CD8-positive, alpha-beta memory T cell (primary cell): ENCODE results near the gene UNC119. TPM values are rescaled to one million over a fixed set of nuclear protein-coding genes. Genes with fewer than 3 reads are reported as not detected.

ENCODE experiments used
- CTCF ChIA-PET: fragments of 350-600 bp; sonication (Branson Sonifier 250); formaldehyde crosslinking; loops from one replicate; lab custom pipeline; 2021; ENCODE audit warnings: antibody characterized with exemption; lab: Charles Lee
- POLR2A ChIA-PET: fragments of 350-600 bp; sonication (Branson Sonifier 250); formaldehyde crosslinking; loops from one replicate; lab custom pipeline; 2021; ENCODE audit warnings: antibody characterized with exemption; lab: Charles Lee
- DNase-seq, 5 donors: peaks; one replicate each; pipeline versions ENCODE4 v3.0.0 to v3.0.0-alpha.2; 2020 to 2022; ENCODE audit warnings: mixed read lengths in 1 of 5
- H3K27ac ChIP-seq: one replicate; pipeline ENCODE4 v1.7.0; 2013; ENCODE audit warnings: low read depth, mild to moderate bottlenecking, low read length, moderate library complexity
- H3K27me3 ChIP-seq: 2 replicates; pipeline ENCODE4 v1.7.0; 2013; ENCODE audit warnings: low read length, mild to moderate bottlenecking; ENCODE audit not compliant: insufficient read depth, poor library complexity, severe bottlenecking
- H3K36me3 ChIP-seq: 2 replicates; pipeline ENCODE4 v1.7.0; 2013; ENCODE audit warnings: mild to moderate bottlenecking, low read length, moderate library complexity; ENCODE audit not compliant: insufficient read depth
- H3K4me1 ChIP-seq: 2 replicates; pipeline ENCODE4 v1.7.0; 2013; ENCODE audit warnings: mild to moderate bottlenecking, low read length, moderate library complexity; ENCODE audit not compliant: insufficient read depth
- H3K4me3 ChIP-seq: 2 replicates; pipeline ENCODE4 v1.7.0; 2013; ENCODE audit warnings: mild to moderate bottlenecking, low read length
- H3K9me3 ChIP-seq: 2 replicates; pipeline ENCODE4 v1.7.0; 2013; ENCODE audit warnings: mild to moderate bottlenecking, low read length
- H3K27ac Mint-ChIP-seq, 8 donors: one replicate each; pipeline ENCODE4 v1.8.0; 2020 to 2021; ENCODE audit warnings: mixed read lengths in 8 of 8, mild to moderate bottlenecking in 6 of 8, inconsistent platforms in 3 of 8, moderate library complexity in 3 of 8
- H3K27me3 Mint-ChIP-seq, 2 donors: one replicate each; pipeline ENCODE4 v1.8.0; 2020 to 2021; ENCODE audit warnings: mixed read lengths in 2 of 2, mild to moderate bottlenecking in 1 of 2, moderate library complexity in 1 of 2
- H3K36me3 Mint-ChIP-seq, 3 donors: one replicate each; pipeline ENCODE4 v1.8.0; 2020 to 2021; ENCODE audit warnings: mixed read lengths in 3 of 3, inconsistent platforms in 1 of 3, mild to moderate bottlenecking in 1 of 3
- H3K4me1 Mint-ChIP-seq, 3 donors: one replicate each; pipeline ENCODE4 v1.8.0; 2020 to 2021; ENCODE audit warnings: mixed read lengths in 3 of 3, inconsistent platforms in 1 of 3, mild to moderate bottlenecking in 1 of 3
- H3K4me3 Mint-ChIP-seq, 7 donors: one replicate each; pipeline ENCODE4 v1.8.0; 2020 to 2021; ENCODE audit warnings: mixed read lengths in 7 of 7, mild to moderate bottlenecking in 6 of 7, moderate library complexity in 4 of 7, inconsistent platforms in 2 of 7
- H3K9me3 Mint-ChIP-seq, 5 donors: one replicate each; pipeline ENCODE4 v1.8.0; 2020 to 2022; ENCODE audit warnings: mixed read lengths in 5 of 5, mild to moderate bottlenecking in 3 of 5, moderate library complexity in 2 of 5, inconsistent platforms in 1 of 5
- polyA plus RNA-seq: library from polyadenylated mRNA; unstranded; fragments of 300-500 nt; fragmentation: Illumina TruSeq; gene quantifications from one replicate; pipeline ENCODE4 v1.2.3, GENCODE V29; 2021
- total RNA-seq, 2 experiments: library from RNA; stranded (reverse); gene quantifications; one replicate each; pipeline ENCODE4 v1.2.3, GENCODE V29; 2021

The UNC119 gene
- total RNA-seq (10 to 100 TPM; 28.9 to 29.1 TPM), polyA plus RNA-seq (21.9 TPM)

DNA sequence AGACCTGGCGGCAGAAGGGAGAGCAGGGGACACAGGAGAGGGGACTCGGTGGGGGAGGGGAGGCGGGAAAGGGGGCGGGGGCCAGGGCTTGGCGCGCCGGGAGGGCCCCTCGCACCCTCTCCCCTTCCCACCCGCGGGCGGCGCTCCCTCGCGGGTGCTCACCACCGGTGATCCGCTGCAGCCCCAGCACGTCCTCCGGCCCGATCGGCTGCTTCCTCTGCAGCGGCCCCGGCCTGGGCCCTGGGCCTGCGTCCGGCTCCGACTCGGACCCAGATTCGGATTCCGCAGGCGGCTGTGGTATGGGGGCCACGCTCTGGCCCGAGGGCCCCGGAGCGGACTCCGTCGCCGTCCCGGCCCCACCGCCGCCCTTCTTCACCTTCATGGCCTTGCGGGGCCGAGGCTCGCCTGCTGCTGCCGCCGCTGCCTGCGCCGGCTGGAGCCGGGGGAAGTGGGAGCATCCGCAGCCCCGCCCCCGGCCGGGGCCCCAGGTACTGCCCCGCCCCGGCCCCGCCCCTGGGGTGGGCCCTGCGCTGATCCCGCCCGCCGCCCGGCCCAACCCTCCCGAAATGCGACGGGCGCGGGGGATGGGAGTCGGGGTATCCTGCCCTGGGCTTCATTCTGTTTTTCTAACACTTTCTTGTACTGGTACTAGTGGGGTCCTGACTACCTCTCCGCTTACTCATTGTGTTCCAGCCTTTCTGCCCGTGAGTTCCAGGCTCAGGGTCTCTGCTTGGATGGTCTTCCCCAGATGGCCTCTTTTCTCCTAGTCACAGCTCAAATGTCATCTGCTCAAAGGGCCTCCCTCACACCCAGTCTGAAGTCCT, at the start of gene UNC119:
TSS of gene UNC119 (minus strand) at position 449 of the 824 bp plus-strand sequence. CDS start at position 382, 67 bp downstream.
- Mint-ChIP-seq H3K4me1 (peaks cover 47 to 54% (median 51%) of the 10 kb centered on the region in 3 donors), H3K27me3 (no peaks in the 10 kb centered on the region), H3K36me3 (peaks cover 7 to 51% (median 26%) of the 10 kb centered on the region in 3 donors), H3K9me3 (no peaks in the 10 kb centered on the region), H3K27ac (peak within 1 kb of the TSS; percentile 87 to 98 (median 94)), H3K4me3 (peak within 1 kb of the TSS; percentile 88 to 94 (median 92))
- ChIA-PET CTCF (interaction anchor here (0.9 to 3.4 kb wide), 2 partner anchors 19 to 593 kb away, joined by 3 to 13 read pairs; partner anchors contain the start of gene PIGS), POLR2A (interaction anchor here (0.6 kb wide), 1 partner anchor 48 kb away, joined by 4 read pairs; no protein-coding TSS in a partner anchor)
- no peaks in the 10 kb centered on the region for H3K9me3 ChIP-seq
- peak; percentile 72 to 82 (median 75) for DNase-seq
- H3K36me3 ChIP-seq: peaks cover 34% of the 10 kb centered on the region
- H3K4me1 ChIP-seq: peaks cover 44% of the 10 kb centered on the region
- no peaks in the 10 kb centered on the region for H3K27me3 ChIP-seq
- peak within 1 kb of the TSS; percentile 54 for H3K4me3 ChIP-seq
- peak within 1 kb of the TSS; percentile 36 for H3K27ac ChIP-seq

DNA sequence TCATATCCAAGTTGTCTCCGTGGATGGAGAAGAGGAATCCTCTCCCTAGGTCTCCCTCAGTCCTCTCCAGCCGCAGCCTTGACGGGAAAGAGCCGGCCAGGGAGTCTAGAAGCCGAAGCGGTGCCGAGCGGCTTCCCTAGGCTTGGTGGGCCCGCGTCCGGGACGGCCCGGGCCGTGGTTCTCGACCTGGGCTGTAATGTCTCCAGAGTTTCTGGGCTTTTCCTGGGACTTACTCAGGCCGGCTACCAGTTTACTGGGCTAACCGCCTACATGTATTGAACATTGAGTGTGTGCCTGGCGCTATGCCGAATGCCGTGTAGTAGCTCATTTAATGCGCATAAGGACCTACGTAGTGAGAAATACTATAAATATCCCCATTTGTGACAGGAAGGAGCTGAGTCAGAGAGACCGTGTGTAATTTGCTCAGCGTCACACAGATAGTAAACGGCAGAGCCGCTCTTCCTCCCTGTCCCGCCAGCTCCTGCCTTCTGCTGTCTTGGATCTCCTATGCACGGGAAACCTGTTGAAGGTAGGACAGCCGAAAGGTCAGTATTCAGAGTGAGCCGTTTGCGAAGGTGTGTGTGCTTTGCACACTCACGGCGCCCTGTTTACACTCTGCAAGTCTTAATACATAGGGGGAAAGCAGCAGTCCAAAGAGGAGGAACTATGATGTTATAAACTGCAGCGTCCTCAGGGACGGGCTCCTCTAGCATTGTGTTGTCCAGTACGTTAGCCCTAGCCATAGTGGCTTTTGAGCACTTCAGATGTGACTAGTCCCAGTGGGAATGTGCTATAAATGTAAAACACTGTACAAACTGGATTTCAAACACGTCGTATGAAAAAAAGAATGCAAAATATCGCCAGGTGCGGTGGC, 47.1 kb upstream of the UNC119 start:
- Mint-ChIP-seq H3K27ac (peak overlapping the region; percentile 95 to 100 (median 99)), H3K4me1 (peaks cover 19 to 25% (median 24%) of the 10 kb centered on the region in 3 donors), H3K9me3 (no peaks in the 10 kb centered on the region), H3K36me3 (peaks cover 0 to 5% (median 0%) of the 10 kb centered on the region in 3 donors), H3K27me3 (no peaks in the 10 kb centered on the region), H3K4me3 (peak overlapping the region; percentile 89 to 99 (median 93))
- CTCF ChIA-PET: interaction anchor here (1.3 to 2.4 kb wide), 2 partner anchors 13 to 29 kb away, joined by 9 to 10 read pairs; partner anchors contain the start of gene PIGS
- Histone ChIP-seq H3K9me3 (no peaks in the 10 kb centered on the region), H3K4me1 (peaks cover 5% of the 10 kb centered on the region), H3K27ac (peak overlapping the region; percentile 99), H3K36me3 (no peaks in the 10 kb centered on the region), H3K27me3 (no peaks in the 10 kb centered on the region), H3K4me3 (peak overlapping the region; percentile 86)
- peak; percentile 35 to 82 (median 58) for DNase-seq
- POLR2A ChIA-PET: interaction anchor here (0.7 to 3.4 kb wide), 13 partner anchors 14 to 264 kb away, joined by 3 to 39 read pairs (median 4); partner anchors contain the start of genes ALDOC, BLTP2, IFT20 and PIGS

DNA sequence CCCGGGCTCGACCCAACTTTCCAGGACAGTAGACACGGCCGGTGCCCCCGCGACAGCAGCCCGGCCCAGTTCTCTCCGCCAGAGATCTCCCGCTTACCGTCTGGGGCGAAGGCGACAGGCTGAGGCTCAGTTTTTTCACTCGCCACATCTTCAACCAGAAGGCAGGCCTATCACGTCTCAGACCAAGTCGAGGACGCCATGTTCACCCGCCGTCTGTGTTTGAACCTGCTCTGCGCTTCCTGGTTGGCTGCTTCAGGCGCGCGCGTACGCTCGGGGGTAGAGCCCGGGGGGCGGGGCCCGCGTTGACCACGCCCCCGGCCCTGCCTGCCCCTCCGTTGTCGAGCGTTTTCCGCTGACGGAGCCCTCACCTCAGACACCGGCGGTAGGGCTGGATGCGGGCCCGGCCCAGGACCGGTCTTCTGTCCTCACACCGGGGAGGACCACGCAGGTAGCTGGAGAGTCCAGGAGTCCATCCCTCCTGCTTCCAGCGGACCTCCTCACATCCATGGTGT, 46.4 kb upstream of the UNC119 start, which contains the start of gene SPAG5:
TSS of gene SPAG5 (minus strand) at position 227 of the 512 bp plus-strand sequence. CDS start at position 148, 79 bp downstream.
- peaks cover 19 to 25% (median 24%) of the 10 kb centered on the region in 3 donors for H3K4me1 Mint-ChIP-seq
- no peaks in the 10 kb centered on the region for H3K27me3 ChIP-seq
- peak within 1 kb of the TSS; percentile 89 to 99 (median 93) for H3K4me3 Mint-ChIP-seq
- H3K9me3 Mint-ChIP-seq: no peaks in the 10 kb centered on the region
- no peaks in the 10 kb centered on the region for H3K27me3 Mint-ChIP-seq
- peak within 1 kb of the TSS; percentile 95 to 100 (median 99) for H3K27ac Mint-ChIP-seq
- H3K4me3 ChIP-seq: peak within 1 kb of the TSS; percentile 86
- no peaks in the 10 kb centered on the region for H3K36me3 ChIP-seq
- no peaks in the 10 kb centered on the region for H3K9me3 ChIP-seq
- peaks cover 5% of the 10 kb centered on the region for H3K4me1 ChIP-seq
- peak; percentile 92 to 96 (median 95) for DNase-seq
- peak within 1 kb of the TSS; percentile 99 for H3K27ac ChIP-seq
- CTCF ChIA-PET: interaction anchor here (1.3 to 2.4 kb wide), 2 partner anchors 14 to 28 kb away, joined by 9 to 10 read pairs; partner anchors contain the start of gene PIGS
- POLR2A ChIA-PET: interaction anchor here (1.0 to 3.4 kb wide), 10 partner anchors 22 to 242 kb away, joined by 3 to 39 read pairs (median 6); partner anchors contain the start of genes ALDOC, BLTP2, PIGS and POLDIP2
- H3K36me3 Mint-ChIP-seq: peaks cover 0 to 5% (median 0%) of the 10 kb centered on the region in 3 donors

DNA sequence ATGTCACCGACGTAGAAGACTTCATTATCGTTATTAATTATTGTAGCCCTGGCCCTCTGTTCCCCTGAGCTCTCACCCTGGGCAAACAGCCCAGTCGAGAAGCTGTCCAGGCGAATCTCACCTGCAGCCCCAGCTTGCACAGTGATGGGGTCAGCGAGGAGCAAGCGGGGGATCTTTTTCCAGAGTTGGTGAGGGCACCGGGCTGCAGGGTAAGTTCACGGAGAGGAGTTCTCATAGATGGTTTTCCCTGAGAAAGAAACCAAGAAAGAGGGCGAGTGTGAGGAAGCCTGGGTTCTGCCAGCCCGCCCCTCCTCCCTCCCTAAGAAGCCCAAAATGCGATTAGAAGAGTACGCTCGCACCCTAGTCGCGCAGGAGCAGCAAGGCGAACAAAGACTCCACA, 46.0 kb upstream of the UNC119 start:
- Histone ChIP-seq H3K27me3 (no peaks in the 10 kb centered on the region), H3K4me3 (peak overlapping the region; percentile 86), H3K36me3 (no peaks in the 10 kb centered on the region), H3K4me1 (peaks cover 5% of the 10 kb centered on the region), H3K27ac (peak overlapping the region; percentile 99), H3K9me3 (no peaks in the 10 kb centered on the region)
- peaks cover 0 to 5% (median 0%) of the 10 kb centered on the region in 3 donors for H3K36me3 Mint-ChIP-seq
- peak overlapping the region; percentile 95 to 100 (median 98) for H3K27ac Mint-ChIP-seq
- ChIA-PET CTCF (interaction anchor here (2.4 kb wide), 1 partner anchor 28 kb away, joined by 10 read pairs; the partner anchor contains the start of gene PIGS), POLR2A (interaction anchor here (1.6 to 3.4 kb wide), 2 partner anchors 22 to 26 kb away, joined by 10 to 39 read pairs; partner anchors contain the start of genes ALDOC and PIGS)
- H3K4me1 Mint-ChIP-seq: peaks cover 19 to 25% (median 24%) of the 10 kb centered on the region in 3 donors
- H3K27me3 Mint-ChIP-seq: no peaks in the 10 kb centered on the region
- no peaks in the 10 kb centered on the region for H3K9me3 Mint-ChIP-seq
- peak overlapping the region; percentile 89 to 99 (median 93) for H3K4me3 Mint-ChIP-seq
- DNase-seq: no peak

DNA sequence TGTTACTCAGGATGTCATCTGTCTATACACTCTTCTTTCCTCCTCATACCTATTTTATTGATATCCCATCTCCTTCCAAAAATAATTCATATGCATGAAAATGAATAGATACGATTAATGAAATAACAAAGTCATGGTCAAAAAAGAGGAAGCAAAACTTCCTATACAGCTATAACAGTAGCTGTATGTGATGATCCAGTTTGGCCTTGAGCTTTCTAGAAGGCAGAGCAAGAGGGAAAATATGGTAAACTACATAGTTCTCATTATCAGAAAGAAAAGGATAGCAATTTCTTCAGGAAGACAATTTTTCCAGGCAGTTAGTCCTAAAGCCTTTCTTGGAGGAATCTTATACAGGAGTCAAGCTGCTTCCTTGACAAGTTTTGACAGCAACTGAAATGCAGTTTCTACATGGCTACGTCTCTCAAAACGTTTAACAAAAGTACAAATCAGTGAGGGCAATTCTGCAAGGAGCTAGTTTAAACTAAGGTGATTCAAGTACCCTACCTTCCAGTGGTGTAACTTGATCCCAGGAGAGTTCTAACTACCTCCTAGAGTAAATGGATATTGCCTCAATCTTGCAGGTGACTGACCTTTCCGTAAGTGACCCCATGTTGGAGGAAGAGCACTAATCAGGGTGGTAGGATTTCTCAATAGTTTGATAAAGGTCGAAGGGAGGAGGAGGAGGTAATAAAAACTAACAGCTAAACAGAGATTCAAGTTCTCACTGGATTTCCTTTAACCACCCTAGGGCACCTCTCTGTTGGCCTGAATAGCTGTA, 45.4 kb upstream of the UNC119 start:
- Histone ChIP-seq H3K27me3 (no peaks in the 10 kb centered on the region), H3K27ac (peak overlapping the region; percentile 99), H3K4me1 (peaks cover 5% of the 10 kb centered on the region), H3K4me3 (peak overlapping the region; percentile 86), H3K36me3 (no peaks in the 10 kb centered on the region), H3K9me3 (no peaks in the 10 kb centered on the region)
- Mint-ChIP-seq H3K36me3 (peaks cover 0 to 5% (median 0%) of the 10 kb centered on the region in 3 donors), H3K9me3 (no peaks in the 10 kb centered on the region), H3K4me3 (peak overlapping the region; percentile 89 to 99 (median 93)), H3K4me1 (peaks cover 19 to 25% (median 24%) of the 10 kb centered on the region in 3 donors), H3K27ac (peak overlapping the region; percentile 95 to 100 (median 98)), H3K27me3 (no peaks in the 10 kb centered on the region)
- ChIA-PET POLR2A (interaction anchor here (1.6 kb wide), 1 partner anchor 21 kb away, joined by 10 read pairs; the partner anchor contains the start of gene ALDOC), CTCF (interaction anchor here (1.4 to 2.4 kb wide), 2 partner anchors 27 to 29 kb away, joined by 3 to 10 read pairs; partner anchors contain the start of gene PIGS)
- DNase-seq: no peak

DNA sequence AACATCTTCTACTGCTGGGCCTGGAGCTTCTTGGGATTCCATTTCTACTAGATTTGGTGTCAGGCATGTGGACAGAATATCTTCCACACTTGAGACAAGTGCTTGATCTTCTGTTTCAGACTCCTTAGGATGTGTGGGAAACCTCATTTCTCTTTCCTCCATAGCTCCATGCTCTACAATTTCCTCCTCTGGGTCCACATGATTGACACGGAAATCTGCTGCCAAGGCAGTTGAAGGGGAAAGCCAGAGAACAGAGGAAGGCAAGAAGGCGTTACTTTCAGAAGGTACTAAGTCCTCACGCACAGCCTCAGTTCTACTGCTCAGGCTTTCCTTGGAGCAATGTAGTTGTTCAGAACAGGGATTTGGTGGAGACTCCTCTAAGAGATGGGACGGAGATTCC, 39.8 kb upstream of the UNC119 start:
- no peak overlapping the region for H3K4me3 ChIP-seq
- no peaks in the 10 kb centered on the region for H3K9me3 ChIP-seq
- peaks cover 0 to 4% (median under 1%) of the 10 kb centered on the region in 3 donors for H3K4me1 Mint-ChIP-seq
- H3K27ac ChIP-seq: no peak overlapping the region
- H3K36me3 Mint-ChIP-seq: peaks cover 0 to 18% (median 2%) of the 10 kb centered on the region in 3 donors
- H3K4me3 Mint-ChIP-seq: no peak overlapping the region
- H3K4me1 ChIP-seq: no peaks in the 10 kb centered on the region
- no peaks in the 10 kb centered on the region for H3K36me3 ChIP-seq
- CTCF ChIA-PET: no interaction called here
- H3K27me3 ChIP-seq: no peaks in the 10 kb centered on the region
- no peak for DNase-seq
- no peaks in the 10 kb centered on the region for H3K27me3 Mint-ChIP-seq
- H3K27ac Mint-ChIP-seq: peak overlapping the region in 1 of 8 donors; percentile 47
- no peaks in the 10 kb centered on the region for H3K9me3 Mint-ChIP-seq
- POLR2A ChIA-PET: no interaction called here
